GM23338 (cell line): ENCODE results near the gene DEFB114.

Experiments used
- CREB1 ChIP-seq: fragments of 250-450 bp; sonication (Bioruptor Pico); IDR thresholded peaks from 2 replicates; pipeline ENCODE4 v1.5.0; 2020; ENCODE audit warnings: low read depth, mild to moderate bottlenecking, moderate library complexity
- EZH2 ChIP-seq: fragments of 200-600 bp; sonication (generic); IDR thresholded peaks from one replicate; pipeline ENCODE4 v1.8.0; 2017; ENCODE audit warnings: antibody characterized with exemption, mild to moderate bottlenecking, low read depth; ENCODE audit not compliant: unreplicated experiment
- EZH2phosphoT487 ChIP-seq: fragments of 200-600 bp; sonication (generic); IDR thresholded peaks from one replicate; pipeline ENCODE4 v1.8.1; 2018; ENCODE audit warnings: antibody characterized with exemption; ENCODE audit not compliant: unreplicated experiment
- POLR2AphosphoS5 ChIP-seq: IDR thresholded peaks from 2 replicates; pipeline ENCODE4 v1.6.1; 2016; ENCODE audit warnings: antibody characterized with exemption, low read depth
- ZNF114 ChIP-seq: fragments of 250-450 bp; sonication (Bioruptor Pico); IDR thresholded peaks from 2 replicates; pipeline ENCODE4 v1.5.0; 2020; ENCODE audit warnings: mild to moderate bottlenecking, moderate library complexity
- TF ChIP-seq, protein P1 (sequence below): IDR thresholded peaks from one replicate; pipeline ENCODE4 v1.6.1; 2018; ENCODE audit warnings: antibody characterized with exemption; ENCODE audit not compliant: unreplicated experiment
- TF ChIP-seq, protein P2 (sequence below), 2 experiments: fragments of 200-600 bp in 1 of 2; sonication (generic) in 1 of 2; conservative IDR thresholded peaks; 2 replicates each; pipeline versions ENCODE4 v1.5.1 to v1.6.1; 2016 to 2017; ENCODE audit warnings: antibody characterized with exemption in 2 of 2, low read depth in 2 of 2, mild to moderate bottlenecking in 2 of 2, moderate library complexity in 1 of 2
- TF ChIP-seq, protein P3 (sequence below): IDR thresholded peaks from 2 replicates; pipeline ENCODE4 v1.6.1; 2016; ENCODE audit warnings: antibody characterized with exemption

DNA sequence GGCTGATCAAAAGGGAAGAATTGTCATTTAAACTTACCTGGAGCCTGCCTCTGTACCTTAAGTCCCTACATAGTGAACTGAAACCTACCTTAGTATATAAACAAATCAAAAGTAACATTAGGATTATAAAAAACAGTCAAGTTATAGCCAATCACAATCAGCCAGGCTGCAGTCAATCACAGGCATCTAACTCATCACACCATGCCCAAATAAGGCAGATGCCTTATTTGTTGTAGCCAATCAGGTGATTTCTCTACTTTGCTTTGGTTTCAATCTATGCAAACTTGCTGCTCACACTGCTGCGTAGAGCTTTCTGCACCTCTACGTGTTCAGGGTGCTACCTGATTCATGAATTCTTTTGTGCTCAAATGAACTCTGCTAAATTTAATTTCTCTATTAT lies 23.8 kb upstream of the DEFB114 start:
- TF ChIP-seq, protein P1, sequence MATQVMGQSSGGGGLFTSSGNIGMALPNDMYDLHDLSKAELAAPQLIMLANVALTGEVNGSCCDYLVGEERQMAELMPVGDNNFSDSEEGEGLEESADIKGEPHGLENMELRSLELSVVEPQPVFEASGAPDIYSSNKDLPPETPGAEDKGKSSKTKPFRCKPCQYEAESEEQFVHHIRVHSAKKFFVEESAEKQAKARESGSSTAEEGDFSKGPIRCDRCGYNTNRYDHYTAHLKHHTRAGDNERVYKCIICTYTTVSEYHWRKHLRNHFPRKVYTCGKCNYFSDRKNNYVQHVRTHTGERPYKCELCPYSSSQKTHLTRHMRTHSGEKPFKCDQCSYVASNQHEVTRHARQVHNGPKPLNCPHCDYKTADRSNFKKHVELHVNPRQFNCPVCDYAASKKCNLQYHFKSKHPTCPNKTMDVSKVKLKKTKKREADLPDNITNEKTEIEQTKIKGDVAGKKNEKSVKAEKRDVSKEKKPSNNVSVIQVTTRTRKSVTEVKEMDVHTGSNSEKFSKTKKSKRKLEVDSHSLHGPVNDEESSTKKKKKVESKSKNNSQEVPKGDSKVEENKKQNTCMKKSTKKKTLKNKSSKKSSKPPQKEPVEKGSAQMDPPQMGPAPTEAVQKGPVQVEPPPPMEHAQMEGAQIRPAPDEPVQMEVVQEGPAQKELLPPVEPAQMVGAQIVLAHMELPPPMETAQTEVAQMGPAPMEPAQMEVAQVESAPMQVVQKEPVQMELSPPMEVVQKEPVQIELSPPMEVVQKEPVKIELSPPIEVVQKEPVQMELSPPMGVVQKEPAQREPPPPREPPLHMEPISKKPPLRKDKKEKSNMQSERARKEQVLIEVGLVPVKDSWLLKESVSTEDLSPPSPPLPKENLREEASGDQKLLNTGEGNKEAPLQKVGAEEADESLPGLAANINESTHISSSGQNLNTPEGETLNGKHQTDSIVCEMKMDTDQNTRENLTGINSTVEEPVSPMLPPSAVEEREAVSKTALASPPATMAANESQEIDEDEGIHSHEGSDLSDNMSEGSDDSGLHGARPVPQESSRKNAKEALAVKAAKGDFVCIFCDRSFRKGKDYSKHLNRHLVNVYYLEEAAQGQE, result no peak
- no peak for TF ChIP-seq EZH2
- TF ChIP-seq, protein P2, sequence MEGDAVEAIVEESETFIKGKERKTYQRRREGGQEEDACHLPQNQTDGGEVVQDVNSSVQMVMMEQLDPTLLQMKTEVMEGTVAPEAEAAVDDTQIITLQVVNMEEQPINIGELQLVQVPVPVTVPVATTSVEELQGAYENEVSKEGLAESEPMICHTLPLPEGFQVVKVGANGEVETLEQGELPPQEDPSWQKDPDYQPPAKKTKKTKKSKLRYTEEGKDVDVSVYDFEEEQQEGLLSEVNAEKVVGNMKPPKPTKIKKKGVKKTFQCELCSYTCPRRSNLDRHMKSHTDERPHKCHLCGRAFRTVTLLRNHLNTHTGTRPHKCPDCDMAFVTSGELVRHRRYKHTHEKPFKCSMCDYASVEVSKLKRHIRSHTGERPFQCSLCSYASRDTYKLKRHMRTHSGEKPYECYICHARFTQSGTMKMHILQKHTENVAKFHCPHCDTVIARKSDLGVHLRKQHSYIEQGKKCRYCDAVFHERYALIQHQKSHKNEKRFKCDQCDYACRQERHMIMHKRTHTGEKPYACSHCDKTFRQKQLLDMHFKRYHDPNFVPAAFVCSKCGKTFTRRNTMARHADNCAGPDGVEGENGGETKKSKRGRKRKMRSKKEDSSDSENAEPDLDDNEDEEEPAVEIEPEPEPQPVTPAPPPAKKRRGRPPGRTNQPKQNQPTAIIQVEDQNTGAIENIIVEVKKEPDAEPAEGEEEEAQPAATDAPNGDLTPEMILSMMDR (conservative IDR thresholded peaks at IDR 0.05; ENCODE audit: low read depth in 2 of 2), result no peak
- TF ChIP-seq EZH2phosphoT487, result no peak
- TF ChIP-seq, protein P3, sequence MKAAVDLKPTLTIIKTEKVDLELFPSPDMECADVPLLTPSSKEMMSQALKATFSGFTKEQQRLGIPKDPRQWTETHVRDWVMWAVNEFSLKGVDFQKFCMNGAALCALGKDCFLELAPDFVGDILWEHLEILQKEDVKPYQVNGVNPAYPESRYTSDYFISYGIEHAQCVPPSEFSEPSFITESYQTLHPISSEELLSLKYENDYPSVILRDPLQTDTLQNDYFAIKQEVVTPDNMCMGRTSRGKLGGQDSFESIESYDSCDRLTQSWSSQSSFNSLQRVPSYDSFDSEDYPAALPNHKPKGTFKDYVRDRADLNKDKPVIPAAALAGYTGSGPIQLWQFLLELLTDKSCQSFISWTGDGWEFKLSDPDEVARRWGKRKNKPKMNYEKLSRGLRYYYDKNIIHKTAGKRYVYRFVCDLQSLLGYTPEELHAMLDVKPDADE, result no peak
- TF ChIP-seq POLR2AphosphoS5, result no peak
- TF ChIP-seq CREB1 (CRISPR knock-in tag), result no peak
- TF ChIP-seq ZNF114 (CRISPR knock-in tag), result no peak
